ENCODE measurements around the gene CELF1. TPM values are rescaled to one million over a fixed set of nuclear protein-coding genes. Genes with fewer than 3 reads are reported as not detected.
"Not testable (repeated sequence)": the region's sequence is repeated elsewhere in the genome, so short reads cannot be mapped to it uniquely, and the experiment has no call there.

Gene CELF1
- total and polyA plus RNA-seq, 12 donors, result 28.1 to 128 (median 101) TPM

- Histone ChIP-seq H3K9me3 (replicated peaks in 1 of 3) (no peaks in the 10 kb centered on the region), H3K27me3 (no peaks in the 10 kb centered on the region), H3K36me3 (replicated peaks in 1 of 2) (peaks cover 0 to 42% of the 10 kb centered on the region in 2 donors), H3K27ac (no peak overlapping the region), H3K4me1 (replicated peaks in 1 of 2) (peaks cover 0 to 15% of the 10 kb centered on the region in 2 donors), H3K4me3 (no peak overlapping the region)
- no peak for DNase-seq
- TF ChIP-seq POLR2A (IDR thresholded peaks at IDR 0.05) (no peak), CTCF (IDR thresholded peaks at IDR 0.05) (no peak)
- intact Hi-C loops (cut with DNase I), result no loop called here
- WGBS, 4 donors, result 95 to 100% (median 97%) methylated on average over 5 to 7 of the region's 7 CpGs
Observed at GRCh38 chr11:47569646-47570045, 16.7 kb upstream of the CELF1 start.

- H3K4me3 ChIP-seq, result peak overlapping the region; percentile 69 to 99 (median 98)
- intact Hi-C loops (cut with DNase I), result no loop called here
- H3K9me3 ChIP-seq (replicated peaks in 1 of 3), result no peaks in the 10 kb centered on the region
- H3K4me1 ChIP-seq (replicated peaks in 1 of 2), result peaks cover 0 to 18% of the 10 kb centered on the region in 2 donors
- no peak for TF ChIP-seq POLR2A (IDR thresholded peaks at IDR 0.05)
- no peak for TF ChIP-seq CTCF (IDR thresholded peaks at IDR 0.05)
- H3K36me3 ChIP-seq (replicated peaks in 1 of 2), result peaks cover 0 to 8% of the 10 kb centered on the region in 2 donors
- WGBS, 4 donors, result 37 to 43% (median 39%) methylated on average over 17 of the region's 17 CpGs
- H3K27ac ChIP-seq, result peak overlapping the region in 4 of 5 donors; percentile 73 to 88 (median 80)
- no peaks in the 10 kb centered on the region for H3K27me3 ChIP-seq
- peak in 3 of 7 donors; percentile 35 to 58 (median 38) for DNase-seq
Observed at GRCh38 chr11:47566149-47566698, 13.3 kb upstream of the CELF1 start.

GRCh38 chr11:47565340-47566148, 12.6 kb upstream of the CELF1 start, which contains the start of gene PTPMT1:
Gene PTPMT1, plus strand, starts transcription at chr11:47565599. Its CDS starts 24 bp downstream, at chr11:47565623.
- peak; percentile 76 to 78 for TF ChIP-seq POLR2A (IDR thresholded peaks at IDR 0.05)
- TF ChIP-seq CTCF (IDR thresholded peaks at IDR 0.05), result no peak
- peak within 1 kb of the TSS; percentile 69 to 99 (median 98) for H3K4me3 ChIP-seq
- 0 to 2% (median 1%) methylated on average over 7 to 86 of the region's 86 CpGs for WGBS, 4 donors
- intact Hi-C loops (cut with DNase I), result no loop called here
- H3K27me3 ChIP-seq, result no peaks in the 10 kb centered on the region
- peaks cover 0 to 18% of the 10 kb centered on the region in 2 donors for H3K4me1 ChIP-seq (replicated peaks in 1 of 2)
- H3K27ac ChIP-seq, result peak within 1 kb of the TSS in 4 of 5 donors; percentile 73 to 88 (median 80)
- H3K36me3 ChIP-seq (replicated peaks in 1 of 2), result peaks cover 0 to 5% of the 10 kb centered on the region in 2 donors
- H3K9me3 ChIP-seq (replicated peaks in 1 of 3), result no peaks in the 10 kb centered on the region
- peak; percentile 70 to 84 (median 81) for DNase-seq

DNA sequence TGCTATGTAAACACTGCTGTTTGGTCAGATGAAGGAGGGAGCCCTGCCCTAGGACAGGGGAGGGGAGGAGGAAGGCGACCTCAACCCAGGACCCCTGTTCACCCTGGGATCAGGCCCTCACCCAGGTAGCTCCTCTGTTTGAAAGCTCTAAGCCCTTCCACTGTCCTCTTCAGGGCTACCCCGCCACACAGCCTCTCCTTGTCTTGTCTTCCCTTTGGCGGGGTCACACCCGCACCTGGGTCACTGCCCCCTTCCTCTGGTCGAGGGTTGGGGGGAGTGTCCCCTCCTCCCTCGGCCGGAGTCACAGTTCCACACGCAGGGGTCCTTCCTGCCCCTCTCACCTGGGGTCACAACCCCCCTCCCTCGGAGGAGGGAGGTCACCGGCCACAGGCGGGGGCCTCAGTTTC, 12.0 kb upstream of the CELF1 start:
- Histone ChIP-seq H3K9me3 (replicated peaks in 1 of 3) (no peaks in the 10 kb centered on the region), H3K27me3 (no peaks in the 10 kb centered on the region), H3K4me3 (peak overlapping the region in 2 of 4 donors; percentile 98), H3K4me1 (replicated peaks in 1 of 2) (peaks cover 0 to 18% of the 10 kb centered on the region in 2 donors), H3K36me3 (replicated peaks in 1 of 2) (peaks cover 0 to 3% of the 10 kb centered on the region in 2 donors), H3K27ac (peak overlapping the region in 3 of 5 donors; percentile 76 to 88 (median 83))
- TF ChIP-seq POLR2A (IDR thresholded peaks at IDR 0.05), result no peak
- no peak for TF ChIP-seq CTCF (IDR thresholded peaks at IDR 0.05)
- no peak for DNase-seq
- intact Hi-C loops (cut with DNase I), result no loop called here
- 12 to 18% (median 15%) methylated on average over 9 to 11 of the region's 11 CpGs for WGBS, 4 donors

DNA sequence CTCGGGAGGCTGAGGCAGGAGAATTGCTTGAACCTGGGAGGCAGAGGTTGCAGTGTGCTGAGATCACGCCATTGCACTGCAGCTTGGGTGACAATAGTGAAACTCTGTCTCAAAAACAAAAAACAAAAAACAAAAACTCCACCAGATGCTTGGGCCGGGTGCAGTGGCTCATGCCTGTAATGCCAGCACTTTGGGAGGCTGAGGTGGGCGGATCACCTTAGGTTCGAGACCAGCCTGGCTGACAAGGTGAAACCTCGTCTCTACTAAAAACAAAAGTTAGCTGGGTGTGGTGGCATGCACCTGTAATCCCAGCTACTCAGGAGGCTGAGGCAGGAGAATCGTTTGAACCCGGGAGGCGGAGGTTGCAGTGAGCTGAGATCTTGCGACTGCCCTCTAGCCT, 11.4 kb upstream of the CELF1 start:
- 92 to 97% (median 94%) methylated on average over 10 of the region's 10 CpGs for WGBS, 4 donors
- H3K4me3 ChIP-seq; H3K36me3 ChIP-seq (replicated peaks in 1 of 2); intact Hi-C loops (cut with DNase I); H3K9me3 ChIP-seq (replicated peaks in 1 of 3); H3K27me3 ChIP-seq; H3K27ac ChIP-seq: not testable (repeated sequence)
- peaks cover 0 to 18% of the 10 kb centered on the region in 2 donors for H3K4me1 ChIP-seq (replicated peaks in 1 of 2)
- peak in 1 of 7 donors; percentile 30 for DNase-seq

DNA sequence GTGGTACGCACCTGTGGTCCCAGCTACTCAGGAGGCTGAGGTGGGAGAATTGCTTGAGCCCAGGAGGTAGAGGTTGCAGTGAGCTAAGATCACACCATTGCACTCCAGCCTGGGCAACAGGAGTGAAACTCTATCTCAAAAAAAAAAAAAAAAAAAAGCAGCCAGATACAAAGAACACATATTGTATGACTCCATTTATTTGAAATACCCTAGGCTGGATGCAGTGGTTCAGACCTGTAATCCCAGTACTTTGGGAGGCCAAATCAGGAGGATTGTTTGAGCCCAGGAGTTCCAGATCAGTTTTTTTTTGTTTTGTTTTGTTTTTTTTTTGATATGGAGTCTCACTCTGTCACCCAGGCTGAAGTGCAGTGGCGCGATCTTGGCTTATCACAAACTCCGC, 9.5 kb upstream of the CELF1 start:
- H3K27me3 ChIP-seq; H3K27ac ChIP-seq; intact Hi-C loops (cut with DNase I); H3K36me3 ChIP-seq (replicated peaks in 1 of 2); H3K9me3 ChIP-seq (replicated peaks in 1 of 3); H3K4me3 ChIP-seq; DNase-seq: not testable (repeated sequence)
- WGBS, 4 donors, result 93 to 99% (median 98%) methylated on average over 4 of the region's 4 CpGs
- peaks cover 0 to 18% of the 10 kb centered on the region in 2 donors for H3K4me1 ChIP-seq (replicated peaks in 1 of 2)

Measured in adrenal gland (tissue), 12 donors.